WTC11 (cell line): ENCODE results near the gene FUT6. TPM values are rescaled to one million over a fixed set of nuclear protein-coding genes. Genes with fewer than 3 reads are reported as not detected.

Experiments
- ATAC-seq: fragments of 200-7000 bp; cut with Tn5 transposase; 2 replicates; pipeline ENCODE4 v1.10.0; 2021; ENCODE audit warnings: mild to moderate bottlenecking, moderate library complexity
- CTCF ChIA-PET: fragments of 300-600 bp; sonication (Branson Sonifier 250); formaldehyde crosslinking; loops from one replicate; lab custom pipeline; 2021; ENCODE audit warnings: antibody characterized with exemption; lab: Charles Lee
- POLR2A ChIA-PET: fragments of 350-600 bp; sonication (Branson Sonifier 250); formaldehyde crosslinking; loops from one replicate; lab custom pipeline; 2021; ENCODE audit warnings: antibody characterized with exemption; lab: Charles Lee
- DNase-seq: peaks from one replicate; pipeline ENCODE4 v3.0.0; 2021; ENCODE audit warnings: low spot score
- H3K27ac Mint-ChIP-seq: 2 replicates; pipeline ENCODE4 v1.8.0; 2021; ENCODE audit warnings: mixed read lengths
- H3K27me3 Mint-ChIP-seq: 2 replicates; pipeline ENCODE4 v1.8.0; 2021; ENCODE audit warnings: low read depth, mild to moderate bottlenecking, moderate library complexity, mixed read lengths
- H3K36me3 Mint-ChIP-seq: 2 replicates; pipeline ENCODE4 v1.8.0; 2021; ENCODE audit warnings: mixed read lengths
- H3K4me1 Mint-ChIP-seq: 2 replicates; pipeline ENCODE4 v1.8.0; 2022; ENCODE audit warnings: mixed read lengths
- H3K4me3 Mint-ChIP-seq: 2 replicates; pipeline ENCODE4 v1.8.0; 2021; ENCODE audit warnings: mild to moderate bottlenecking, moderate library complexity, mixed read lengths
- H3K9me3 Mint-ChIP-seq: 2 replicates; pipeline ENCODE4 v1.8.0; 2021; ENCODE audit warnings: mixed read lengths
- CBFB ChIP-seq: sonication (generic); formaldehyde crosslinking; IDR thresholded peaks from 2 replicates; pipeline ENCODE4 v1.8.1; 2022; ENCODE audit warnings: mild to moderate bottlenecking, low read depth, missing genetic modification reagents
- GABPB1 ChIP-seq: sonication (generic); formaldehyde crosslinking; IDR thresholded peaks from 2 replicates; pipeline ENCODE4 v1.8.1; 2023; ENCODE audit warnings: mild to moderate bottlenecking, missing genetic modification reagents
- GTF2I ChIP-seq: fragments of 250-450 bp; sonication (Bioruptor Pico); conservative IDR thresholded peaks from 2 replicates; pipeline ENCODE4 v1.4.0; 2021; ENCODE audit warnings: mild to moderate bottlenecking
- MLX ChIP-seq: sonication (generic); formaldehyde crosslinking; IDR thresholded peaks from 2 replicates; pipeline ENCODE4 v1.8.1; 2023; ENCODE audit warnings: mild to moderate bottlenecking, missing genetic modification reagents, moderate library complexity
- MXD4 ChIP-seq: fragments of 250-450 bp; sonication (Bioruptor Pico); IDR thresholded peaks from 2 replicates; pipeline ENCODE4 v1.8.0; 2021; ENCODE audit warnings: mild to moderate bottlenecking, moderate library complexity, borderline replicate concordance
- OVOL2 ChIP-seq: fragments of 250-450 bp; sonication (Bioruptor Pico); IDR thresholded peaks from 2 replicates; pipeline ENCODE4 v1.9.0; 2021; ENCODE audit warnings: mild to moderate bottlenecking, borderline replicate concordance
- TEAD1 ChIP-seq: sonication (generic); formaldehyde crosslinking; IDR thresholded peaks from 2 replicates; pipeline ENCODE4 v1.8.0; 2022; ENCODE audit warnings: mild to moderate bottlenecking, missing genetic modification reagents
- TP53 ChIP-seq: sonication (generic); formaldehyde crosslinking; IDR thresholded peaks from 2 replicates; pipeline ENCODE4 v1.8.1; 2023; ENCODE audit warnings: mild to moderate bottlenecking, missing genetic modification reagents
- ZNF423 ChIP-seq: fragments of 250-450 bp; sonication (Bioruptor Pico); IDR thresholded peaks from 2 replicates; pipeline ENCODE4 v2.1.2; 2022; ENCODE audit warnings: mild to moderate bottlenecking, moderate library complexity
- total RNA-seq: library from RNA; stranded (reverse); gene quantifications from 3 replicates; pipeline ENCODE4 v1.2.3, GENCODE V29; 2021
- TF ChIP-seq, protein P1 (sequence below): fragments of 250-450 bp; sonication (Bioruptor Pico); conservative IDR thresholded peaks from 2 replicates; pipeline ENCODE4 v1.9.0; 2021; ENCODE audit warnings: mild to moderate bottlenecking
- TF ChIP-seq, protein P2 (sequence below): sonication (generic); formaldehyde crosslinking; IDR thresholded peaks from 2 replicates; pipeline ENCODE4 v1.8.0; 2023; ENCODE audit warnings: mild to moderate bottlenecking, missing genetic modification reagents
- TF ChIP-seq, protein P3 (sequence below): sonication (generic); formaldehyde crosslinking; IDR thresholded peaks from 2 replicates; pipeline ENCODE4 v1.8.1; 2023; ENCODE audit warnings: mild to moderate bottlenecking, missing genetic modification reagents, moderate library complexity

FUT6 gene
- total RNA-seq, 1 experiment from 2014 or later: not detected

DNA sequence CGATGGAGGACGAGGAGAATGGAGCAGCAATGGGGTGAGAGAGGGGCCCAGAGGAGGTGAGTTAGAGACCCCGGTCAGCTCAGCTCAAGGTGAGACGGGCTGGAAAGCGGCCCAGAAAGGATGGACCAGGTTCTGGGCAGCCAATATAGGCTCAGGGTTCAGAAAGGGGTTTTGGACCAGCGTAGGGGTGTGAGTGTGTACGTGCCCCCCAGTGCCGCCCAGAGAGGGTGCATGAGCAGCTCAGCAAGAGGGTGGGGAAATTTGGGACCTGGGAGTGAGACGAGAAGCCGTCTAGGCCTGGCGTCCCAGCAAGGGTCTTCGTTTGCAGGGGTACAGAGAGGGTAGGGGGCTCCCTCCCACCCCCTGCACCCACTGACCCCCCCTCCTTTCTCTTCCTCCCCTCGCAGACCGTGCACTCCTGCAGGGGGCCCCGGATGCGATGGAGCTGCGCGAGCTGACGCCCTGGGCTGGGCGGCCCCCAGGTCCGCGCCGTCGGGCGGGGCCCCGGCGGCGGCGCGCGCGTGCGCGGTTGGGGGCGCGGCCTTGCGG is 12.1 kb downstream of the FUT6 start:
- H3K4me3 Mint-ChIP-seq: peak overlapping the region; percentile 76
- peaks cover 6% of the 10 kb centered on the region for H3K4me1 Mint-ChIP-seq
- H3K27me3 Mint-ChIP-seq: no peaks in the 10 kb centered on the region; the same call in none of the 2 replicates
- no peaks in the 10 kb centered on the region for H3K9me3 Mint-ChIP-seq
- H3K27ac Mint-ChIP-seq: peak overlapping the region; percentile 93
- ATAC-seq: no peak
- TF ChIP-seq TP53 (CRISPR knock-in tag): no peak
- DNase-seq: no peak
- POLR2A ChIA-PET: interaction anchor here (0.6 to 3.0 kb wide), 7 partner anchors 12 to 195 kb away, joined by 3 to 22 read pairs (median 4); partner anchors contain the start of genes FUT6, NDUFA11, NRTN and VMAC
- CTCF ChIA-PET: interaction anchor here (0.6 to 6.9 kb wide), 24 partner anchors 13 to 1770 kb away, joined by 3 to 115 read pairs (median 4); partner anchors contain the start of genes NDUFA11, NRTN and VMAC
- H3K36me3 Mint-ChIP-seq: no peaks in the 10 kb centered on the region

GRCh38 chr19:5826531-5827341 is 12.8 kb downstream of the FUT6 start:
- DNase-seq (peak; percentile 69), ATAC-seq (peak; percentile 3; the same call in 1 of the 2 replicates)
- CTCF ChIA-PET: interaction anchor here (1.5 to 6.9 kb wide), 6 partner anchors 15 to 70 kb away, joined by 3 to 115 read pairs (median 8); partner anchors contain the start of gene NRTN
- H3K4me1 Mint-ChIP-seq: peaks cover 6% of the 10 kb centered on the region
- H3K4me3 Mint-ChIP-seq: peak overlapping the region; percentile 76
- H3K9me3 Mint-ChIP-seq: no peaks in the 10 kb centered on the region
- peak overlapping the region; percentile 93 for H3K27ac Mint-ChIP-seq
- POLR2A ChIA-PET: interaction anchor here (3.0 kb wide), 1 partner anchor 22 kb away, joined by 22 read pairs; the partner anchor contains the start of gene NRTN
- no peaks in the 10 kb centered on the region for H3K36me3 Mint-ChIP-seq
- H3K27me3 Mint-ChIP-seq: no peaks in the 10 kb centered on the region; the same call in none of the 2 replicates
- TF ChIP-seq ZNF423 (peak; percentile 58; the same call in 1 of the 2 replicates), MLX (CRISPR knock-in tag) (no peak), GABPB1 (CRISPR knock-in tag) (peak; percentile 45; the same call in 1 of the 2 replicates)

GRCh38 chr19:5825178-5825577 is 14.3 kb downstream of the FUT6 start:
- ChIA-PET POLR2A (interaction anchor here (0.6 kb wide), 1 partner anchor 77 kb away, joined by 4 read pairs; no protein-coding TSS in a partner anchor), CTCF (interaction anchor here (0.9 to 6.1 kb wide), 2 partner anchors 21 to 144 kb away, joined by 3 to 70 read pairs; partner anchors contain the start of gene NRTN)
- no peaks in the 10 kb centered on the region; the same call in none of the 2 replicates for H3K27me3 Mint-ChIP-seq
- DNase-seq: no peak
- no peaks in the 10 kb centered on the region for H3K9me3 Mint-ChIP-seq
- no peaks in the 10 kb centered on the region for H3K36me3 Mint-ChIP-seq
- no peak overlapping the region for H3K4me3 Mint-ChIP-seq
- TF ChIP-seq, protein P1, sequence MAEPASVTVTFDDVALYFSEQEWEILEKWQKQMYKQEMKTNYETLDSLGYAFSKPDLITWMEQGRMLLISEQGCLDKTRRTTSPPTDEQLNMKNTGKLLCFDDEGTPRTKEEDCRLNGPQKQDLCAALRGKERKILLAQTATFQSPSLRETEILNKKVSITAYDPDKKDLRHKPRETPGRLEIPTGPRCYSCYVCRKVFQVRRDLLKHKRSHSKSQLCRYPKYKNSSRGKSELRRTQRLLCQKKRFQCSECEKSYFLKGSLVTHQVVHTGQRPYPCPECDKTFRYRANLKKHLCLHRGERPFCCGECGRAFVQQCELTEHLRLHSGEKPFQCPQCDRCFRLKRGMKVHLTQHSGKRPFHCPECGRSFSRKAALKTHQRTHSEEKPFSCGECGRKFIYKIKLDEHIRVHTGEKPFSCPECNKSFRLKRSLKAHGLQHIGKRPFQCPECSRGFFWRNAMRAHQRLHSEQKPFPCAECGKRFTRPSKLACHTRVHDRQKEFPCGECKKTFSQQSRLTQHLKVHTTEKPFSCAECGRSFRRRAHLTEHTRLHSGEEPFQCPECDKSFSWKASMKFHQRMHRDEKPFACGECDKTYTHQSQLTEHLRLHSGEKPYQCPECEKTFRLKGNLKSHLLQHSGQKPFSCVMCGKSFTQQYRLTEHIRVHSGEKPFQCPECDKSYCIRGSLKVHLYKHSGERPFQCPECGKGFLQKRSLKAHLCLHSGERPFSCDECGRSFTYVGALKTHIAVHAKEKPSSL (CRISPR knock-in tag): no peak
- TF ChIP-seq OVOL2 (CRISPR knock-in tag) (no peak), TEAD1 (CRISPR knock-in tag) (no peak), MXD4 (CRISPR knock-in tag) (no peak), TP53 (CRISPR knock-in tag) (no peak), GTF2I (CRISPR knock-in tag) (no peak), CBFB (no peak)
- TF ChIP-seq, protein P2, sequence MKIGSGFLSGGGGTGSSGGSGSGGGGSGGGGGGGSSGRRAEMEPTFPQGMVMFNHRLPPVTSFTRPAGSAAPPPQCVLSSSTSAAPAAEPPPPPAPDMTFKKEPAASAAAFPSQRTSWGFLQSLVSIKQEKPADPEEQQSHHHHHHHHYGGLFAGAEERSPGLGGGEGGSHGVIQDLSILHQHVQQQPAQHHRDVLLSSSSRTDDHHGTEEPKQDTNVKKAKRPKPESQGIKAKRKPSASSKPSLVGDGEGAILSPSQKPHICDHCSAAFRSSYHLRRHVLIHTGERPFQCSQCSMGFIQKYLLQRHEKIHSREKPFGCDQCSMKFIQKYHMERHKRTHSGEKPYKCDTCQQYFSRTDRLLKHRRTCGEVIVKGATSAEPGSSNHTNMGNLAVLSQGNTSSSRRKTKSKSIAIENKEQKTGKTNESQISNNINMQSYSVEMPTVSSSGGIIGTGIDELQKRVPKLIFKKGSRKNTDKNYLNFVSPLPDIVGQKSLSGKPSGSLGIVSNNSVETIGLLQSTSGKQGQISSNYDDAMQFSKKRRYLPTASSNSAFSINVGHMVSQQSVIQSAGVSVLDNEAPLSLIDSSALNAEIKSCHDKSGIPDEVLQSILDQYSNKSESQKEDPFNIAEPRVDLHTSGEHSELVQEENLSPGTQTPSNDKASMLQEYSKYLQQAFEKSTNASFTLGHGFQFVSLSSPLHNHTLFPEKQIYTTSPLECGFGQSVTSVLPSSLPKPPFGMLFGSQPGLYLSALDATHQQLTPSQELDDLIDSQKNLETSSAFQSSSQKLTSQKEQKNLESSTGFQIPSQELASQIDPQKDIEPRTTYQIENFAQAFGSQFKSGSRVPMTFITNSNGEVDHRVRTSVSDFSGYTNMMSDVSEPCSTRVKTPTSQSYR (CRISPR knock-in tag): no peak
- TF ChIP-seq, protein P3, sequence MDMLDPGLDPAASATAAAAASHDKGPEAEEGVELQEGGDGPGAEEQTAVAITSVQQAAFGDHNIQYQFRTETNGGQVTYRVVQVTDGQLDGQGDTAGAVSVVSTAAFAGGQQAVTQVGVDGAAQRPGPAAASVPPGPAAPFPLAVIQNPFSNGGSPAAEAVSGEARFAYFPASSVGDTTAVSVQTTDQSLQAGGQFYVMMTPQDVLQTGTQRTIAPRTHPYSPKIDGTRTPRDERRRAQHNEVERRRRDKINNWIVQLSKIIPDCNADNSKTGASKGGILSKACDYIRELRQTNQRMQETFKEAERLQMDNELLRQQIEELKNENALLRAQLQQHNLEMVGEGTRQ (CRISPR knock-in tag): no peak
- no peak overlapping the region for H3K27ac Mint-ChIP-seq
- ATAC-seq: no peak
- H3K4me1 Mint-ChIP-seq: peaks cover 6% of the 10 kb centered on the region
